Femur (tissue), 1 donor: Measurements from ENCODE around the gene G6PC1.
"Not testable (repeated sequence)": the region's sequence is repeated elsewhere in the genome, so short reads cannot be mapped to it uniquely, and the experiment has no call there.

Experiments used
- DNase-seq: peaks from one replicate; pipeline ENCODE4 v3.0.0-alpha.2; 2017

Gene G6PC1

GRCh38 chr17:42900460-42901331, at the start of gene G6PC1:
TSS of gene G6PC1 (plus strand) at chr17:42900799. CDS start at chr17:42900877, 78 bp downstream.
- DNase-seq = no peak

GRCh38 chr17:42850954-42851353, 49.6 kb upstream of the G6PC1 start, which contains the start of gene AOC3:
TSS of gene AOC3 (plus strand) at chr17:42851199. CDS start at chr17:42851344, 145 bp downstream.
- peak; percentile 46 for DNase-seq

- DNase-seq = not testable (repeated sequence)
These were observed 49.0 kb upstream of the G6PC1 start for GRCh38 chr17:42851371-42852240.

DNA sequence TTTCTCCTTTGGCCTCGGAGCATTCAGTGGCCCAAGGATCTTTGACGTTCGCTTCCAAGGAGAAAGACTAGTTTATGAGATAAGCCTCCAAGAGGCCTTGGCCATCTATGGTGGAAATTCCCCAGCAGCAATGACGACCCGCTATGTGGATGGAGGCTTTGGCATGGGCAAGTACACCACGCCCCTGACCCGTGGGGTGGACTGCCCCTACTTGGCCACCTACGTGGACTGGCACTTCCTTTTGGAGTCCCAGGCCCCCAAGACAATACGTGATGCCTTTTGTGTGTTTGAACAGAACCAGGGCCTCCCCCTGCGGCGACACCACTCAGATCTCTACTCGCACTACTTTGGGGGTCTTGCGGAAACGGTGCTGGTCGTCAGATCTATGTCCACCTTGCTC, 48.2 kb upstream of the G6PC1 start:
- no peak for DNase-seq

- no peak for DNase-seq
These were observed 47.6 kb upstream of the G6PC1 start for GRCh38 chr17:42853004-42853403.

- no peak for DNase-seq
These were observed 47.0 kb upstream of the G6PC1 start for GRCh38 chr17:42853597-42853967.

DNA sequence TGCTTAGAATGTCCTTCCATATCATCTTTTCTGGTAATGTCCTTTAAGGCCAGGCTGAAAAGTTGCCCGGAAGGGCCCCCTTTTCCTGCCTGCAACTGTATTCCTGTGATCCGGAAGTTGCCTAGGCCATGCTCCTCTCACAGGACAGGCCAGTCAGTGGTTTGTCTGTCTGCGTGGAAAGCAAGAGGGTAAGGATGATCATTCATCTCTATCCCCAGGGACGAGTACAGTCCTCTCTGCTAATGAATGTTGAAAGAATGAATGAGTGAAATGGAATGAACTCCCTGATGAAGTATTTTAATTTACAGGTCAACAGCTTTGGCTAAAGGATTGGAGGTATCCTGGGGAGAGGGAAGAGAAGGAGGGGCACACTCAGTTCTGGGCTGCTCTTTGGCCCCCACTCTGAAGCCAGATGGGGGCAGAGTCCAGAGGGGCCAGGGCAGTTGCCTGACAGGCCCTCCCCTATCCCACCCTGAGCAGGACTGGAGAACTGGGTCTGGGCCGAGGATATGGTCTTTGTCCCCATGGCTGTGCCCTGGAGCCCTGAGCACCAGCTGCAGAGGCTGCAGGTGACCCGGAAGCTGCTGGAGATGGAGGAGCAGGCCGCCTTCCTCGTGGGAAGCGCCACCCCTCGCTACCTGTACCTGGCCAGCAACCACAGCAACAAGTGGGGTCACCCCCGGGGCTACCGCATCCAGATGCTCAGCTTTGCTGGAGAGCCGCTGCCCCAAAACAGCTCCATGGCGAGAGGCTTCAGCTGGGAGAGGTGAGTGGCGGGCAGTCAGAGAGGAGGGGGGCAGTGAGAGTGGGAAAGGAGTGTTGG, 46.4 kb upstream of the G6PC1 start:
- no peak for DNase-seq

GRCh38 chr17:42855048-42855596, 45.5 kb upstream of the G6PC1 start:
- DNase-seq = no peak

DNA sequence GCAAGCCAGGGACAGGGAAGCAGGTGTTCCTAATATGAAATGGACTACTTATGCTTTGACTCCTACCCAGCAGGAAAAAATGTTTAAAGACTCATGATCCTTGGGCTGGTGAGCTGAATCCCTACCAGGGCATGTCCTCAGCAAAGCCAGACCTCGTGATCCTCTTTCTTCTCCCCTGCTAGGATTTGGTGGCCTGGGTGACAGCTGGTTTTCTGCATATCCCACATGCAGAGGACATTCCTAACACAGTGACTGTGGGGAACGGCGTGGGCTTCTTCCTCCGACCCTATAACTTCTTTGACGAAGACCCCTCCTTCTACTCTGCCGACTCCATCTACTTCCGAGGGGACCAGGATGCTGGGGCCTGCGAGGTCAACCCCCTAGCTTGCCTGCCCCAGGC, 44.5 kb upstream of the G6PC1 start:
- not testable (repeated sequence) for DNase-seq

- DNase-seq = not testable (repeated sequence)
These were observed 44.1 kb upstream of the G6PC1 start for GRCh38 chr17:42856516-42856915.

DNA sequence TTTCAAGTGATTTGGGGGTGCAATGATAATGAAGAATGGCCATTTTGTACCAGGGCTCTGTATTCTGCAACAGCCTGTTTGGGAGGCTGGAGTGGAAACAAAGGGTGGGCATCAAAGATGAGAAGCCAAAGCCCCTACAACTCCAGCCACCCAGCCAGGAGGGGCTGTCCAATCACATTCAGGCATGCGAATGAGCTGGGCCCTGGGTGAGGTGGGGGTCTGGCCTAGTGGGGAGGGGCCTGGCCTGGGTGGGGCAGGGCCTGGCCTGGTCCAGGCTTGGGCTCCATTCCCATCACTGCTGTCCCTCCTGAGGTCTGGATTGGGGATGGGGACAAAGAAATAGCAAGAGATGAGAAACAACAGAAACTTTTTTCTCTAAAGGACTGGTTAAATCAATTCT, 43.2 kb upstream of the G6PC1 start:
- no peak for DNase-seq

DNA sequence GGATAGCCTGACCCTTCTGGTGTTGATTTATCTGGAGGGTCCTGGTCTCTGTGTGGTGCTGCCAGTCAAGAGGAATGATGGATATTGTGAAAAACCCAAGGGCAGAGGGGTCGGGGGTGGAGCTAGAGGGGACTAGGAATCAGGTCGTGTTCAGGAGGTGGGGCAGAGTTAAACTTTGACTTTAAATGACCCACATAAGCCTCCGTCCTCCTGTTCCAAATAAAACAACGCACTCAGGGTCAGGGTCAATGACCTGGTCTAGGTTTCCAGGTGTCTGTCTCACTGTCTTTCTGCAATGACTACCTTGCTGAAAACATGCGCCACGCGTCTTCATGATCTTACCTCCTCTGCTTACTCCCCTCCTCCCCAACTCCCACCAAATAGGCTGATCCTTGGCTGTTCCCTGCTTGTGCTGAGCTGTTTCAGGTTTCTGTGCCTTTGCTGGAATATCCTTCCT, 34.9 kb upstream of the G6PC1 start:
- no peak for DNase-seq

- DNase-seq = no peak
These were observed 34.4 kb upstream of the G6PC1 start for GRCh38 chr17:42866216-42866615.

DNA sequence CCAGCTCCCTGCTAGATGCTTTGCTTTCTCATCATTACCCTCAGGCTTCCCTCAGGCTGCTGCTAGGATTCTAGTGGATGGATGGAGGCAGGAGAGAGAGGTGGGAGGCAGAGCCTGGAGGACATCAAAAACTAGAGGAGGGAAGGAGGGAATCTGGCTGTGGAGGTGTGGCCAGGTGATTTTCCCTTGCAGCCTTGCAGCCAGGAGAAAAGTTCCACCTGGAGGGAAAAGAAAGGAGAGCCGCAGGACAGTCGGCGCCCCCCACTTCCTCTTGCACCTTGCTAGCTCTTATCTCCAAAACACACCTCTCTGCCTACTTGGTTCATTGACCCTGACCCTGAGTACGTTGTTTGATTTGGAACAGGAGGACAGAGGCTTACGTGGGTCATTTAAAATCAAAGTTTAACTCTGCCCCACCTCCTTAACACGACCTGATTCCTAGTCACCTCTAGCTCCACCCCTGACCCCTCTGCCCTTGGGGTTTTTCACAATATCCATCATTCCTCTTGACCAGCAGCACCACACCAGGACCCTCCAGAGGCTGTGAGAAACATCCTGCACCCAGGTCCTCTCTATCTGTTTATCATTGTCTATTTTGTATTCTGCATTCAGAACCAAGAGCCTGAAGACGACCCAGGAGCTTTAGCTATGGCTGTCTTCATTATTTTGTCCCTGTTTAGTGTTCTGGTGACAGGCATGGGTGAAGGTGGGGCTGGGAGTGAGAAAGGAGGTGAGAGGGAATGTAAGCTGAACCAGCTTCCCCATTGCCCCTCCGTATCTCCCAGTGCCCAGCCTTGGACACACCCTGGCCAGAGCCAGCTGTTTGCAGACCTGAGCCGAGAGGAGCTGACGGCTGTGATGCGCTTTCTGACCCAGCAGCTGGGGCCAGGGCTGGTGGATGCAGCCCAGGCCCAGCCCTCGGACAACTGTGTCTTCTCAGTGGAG, 33.7 kb upstream of the G6PC1 start:
- DNase-seq = no peak

- DNase-seq = not testable (repeated sequence)
These were observed 32.8 kb upstream of the G6PC1 start for GRCh38 chr17:42867694-42868261.

DNA sequence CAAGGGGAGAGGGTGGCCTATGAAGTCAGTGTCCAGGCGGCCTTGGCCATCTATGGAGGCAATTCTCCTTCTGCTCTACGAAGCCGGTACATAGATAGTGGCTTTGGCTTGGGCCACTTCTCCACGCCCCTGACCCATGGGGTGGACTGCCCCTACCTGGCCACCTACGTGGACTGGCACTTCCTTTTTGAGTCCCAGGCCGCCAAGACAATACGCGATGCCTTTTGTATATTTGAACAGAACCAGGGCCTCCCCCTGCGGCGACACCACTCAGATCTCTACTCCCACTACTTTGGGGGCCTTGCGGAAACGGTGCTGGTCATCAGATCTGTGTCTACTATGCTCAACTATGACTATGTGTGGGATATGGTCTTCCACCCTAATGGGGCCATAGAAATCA, 32.3 kb upstream of the G6PC1 start:
- DNase-seq = no peak

GRCh38 chr17:42871647-42872046, 29.0 kb upstream of the G6PC1 start:
- DNase-seq = no peak

DNA sequence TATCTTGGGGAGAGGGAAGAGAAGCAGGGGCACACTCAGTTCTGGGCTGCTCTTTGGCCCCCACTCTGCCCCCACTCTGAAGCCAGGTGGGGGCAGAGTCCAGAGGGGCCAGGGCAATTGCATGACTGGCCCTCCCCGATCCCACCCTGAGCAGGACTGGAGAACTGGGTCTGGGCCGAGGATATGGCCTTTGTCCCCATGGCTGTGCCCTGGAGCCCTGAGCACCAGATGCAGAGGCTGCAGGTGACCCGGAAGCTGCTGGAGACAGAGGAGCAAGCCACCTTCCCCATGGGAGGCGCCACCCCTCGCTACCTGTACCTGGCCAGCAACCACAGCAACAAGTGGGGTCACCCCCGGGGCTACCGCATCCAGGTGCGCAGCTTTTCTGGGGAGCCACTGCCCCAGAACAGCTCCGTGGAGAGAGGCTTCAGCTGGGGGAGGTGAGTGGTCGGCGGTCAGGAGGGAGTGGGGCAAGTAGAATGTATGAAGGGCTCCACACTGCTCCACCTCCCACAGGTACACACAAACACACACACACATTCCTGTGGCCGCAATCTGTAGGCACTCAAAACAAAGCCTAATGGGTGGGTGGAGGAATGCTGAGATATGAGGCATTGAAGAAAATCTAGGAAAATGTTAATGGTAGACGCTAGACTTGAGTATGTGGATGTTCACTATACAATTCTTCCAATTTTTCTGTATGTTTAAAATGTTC, 28.2 kb upstream of the G6PC1 start:
- DNase-seq = no peak

- no peak for DNase-seq
These were observed 27.3 kb upstream of the G6PC1 start for GRCh38 chr17:42873315-42873714.
